ENCODE data around the gene KRT38.

KRT38 gene

DNA sequence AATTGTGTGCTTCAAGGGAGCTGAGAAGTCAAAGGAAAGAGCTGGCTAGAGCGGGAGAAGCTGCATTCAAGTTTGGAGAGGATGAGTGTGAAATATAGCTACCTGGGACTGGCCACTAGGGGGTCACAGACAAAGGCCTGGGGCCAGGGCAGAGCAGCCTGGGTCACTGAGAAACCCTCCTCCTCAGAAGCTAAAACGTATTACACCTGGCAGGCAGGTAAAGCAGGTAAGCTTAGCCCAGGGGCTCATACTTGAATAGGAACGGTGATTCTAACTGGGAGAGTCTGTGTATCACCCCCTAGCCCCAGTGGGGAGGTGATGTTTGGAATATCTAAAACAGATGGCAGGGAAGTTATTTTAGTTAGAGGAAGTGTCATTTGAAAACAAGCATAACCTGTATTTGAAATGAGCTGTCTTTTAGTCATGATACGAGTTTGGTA is 23.2 kb downstream of the KRT38 start:
- ATAC-seq (ENCODE audit: low read depth), result peak; percentile 47
- Histone ChIP-seq H3K4me3 (ENCODE audit: severe bottlenecking) (no peak overlapping the region), H3K9me3 (ENCODE audit: severe bottlenecking) (no peaks in the 10 kb centered on the region), H3K36me3 (ENCODE audit: low read depth) (no peaks in the 10 kb centered on the region), H3K4me1 (ENCODE audit: insufficient read depth, poor library complexity, severe bottlenecking) (peaks cover 41% of the 10 kb centered on the region), H3K27me3 (ENCODE audit: insufficient read depth, poor library complexity, severe bottlenecking) (no peaks in the 10 kb centered on the region), H3K27ac (ENCODE audit: poor library complexity, severe bottlenecking) (peak overlapping the region; percentile 82)
- TF ChIP-seq, protein P1, sequence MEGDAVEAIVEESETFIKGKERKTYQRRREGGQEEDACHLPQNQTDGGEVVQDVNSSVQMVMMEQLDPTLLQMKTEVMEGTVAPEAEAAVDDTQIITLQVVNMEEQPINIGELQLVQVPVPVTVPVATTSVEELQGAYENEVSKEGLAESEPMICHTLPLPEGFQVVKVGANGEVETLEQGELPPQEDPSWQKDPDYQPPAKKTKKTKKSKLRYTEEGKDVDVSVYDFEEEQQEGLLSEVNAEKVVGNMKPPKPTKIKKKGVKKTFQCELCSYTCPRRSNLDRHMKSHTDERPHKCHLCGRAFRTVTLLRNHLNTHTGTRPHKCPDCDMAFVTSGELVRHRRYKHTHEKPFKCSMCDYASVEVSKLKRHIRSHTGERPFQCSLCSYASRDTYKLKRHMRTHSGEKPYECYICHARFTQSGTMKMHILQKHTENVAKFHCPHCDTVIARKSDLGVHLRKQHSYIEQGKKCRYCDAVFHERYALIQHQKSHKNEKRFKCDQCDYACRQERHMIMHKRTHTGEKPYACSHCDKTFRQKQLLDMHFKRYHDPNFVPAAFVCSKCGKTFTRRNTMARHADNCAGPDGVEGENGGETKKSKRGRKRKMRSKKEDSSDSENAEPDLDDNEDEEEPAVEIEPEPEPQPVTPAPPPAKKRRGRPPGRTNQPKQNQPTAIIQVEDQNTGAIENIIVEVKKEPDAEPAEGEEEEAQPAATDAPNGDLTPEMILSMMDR (IDR thresholded peaks at IDR 0.05; ENCODE audit: poor library complexity, severe bottlenecking), result peak; percentile 70
- DNase-seq (ENCODE audit: low spot score), result no peak

DNA sequence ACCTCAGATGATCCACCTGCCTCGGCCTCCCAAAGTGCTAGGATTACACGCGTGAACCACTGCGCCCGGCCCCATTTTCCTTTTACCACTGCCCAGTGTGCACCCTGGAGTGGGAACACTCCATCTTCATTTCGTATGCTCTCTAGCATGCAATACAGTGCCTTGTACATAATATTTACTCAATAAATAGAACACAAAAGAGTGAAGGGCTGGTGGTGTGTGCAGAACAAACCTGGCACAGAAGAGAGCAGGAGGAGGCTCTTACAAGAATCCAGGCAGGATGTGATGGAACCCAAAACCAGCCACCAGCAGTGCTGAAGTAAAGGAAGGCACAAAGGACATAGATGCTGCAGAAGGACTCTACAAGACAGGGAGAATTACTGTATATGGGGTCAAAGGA is 23.7 kb downstream of the KRT38 start:
- no peak overlapping the region for H3K4me3 ChIP-seq (ENCODE audit: severe bottlenecking)
- TF ChIP-seq, protein P1 (IDR thresholded peaks at IDR 0.05; ENCODE audit: poor library complexity, severe bottlenecking), result no peak
- H3K9me3 ChIP-seq (ENCODE audit: severe bottlenecking), result no peaks in the 10 kb centered on the region
- no peak for DNase-seq (ENCODE audit: low spot score)
- H3K27me3 ChIP-seq (ENCODE audit: insufficient read depth, poor library complexity, severe bottlenecking), result no peaks in the 10 kb centered on the region
- H3K27ac ChIP-seq (ENCODE audit: poor library complexity, severe bottlenecking), result peak overlapping the region; percentile 82
- peaks cover 41% of the 10 kb centered on the region for H3K4me1 ChIP-seq (ENCODE audit: insufficient read depth, poor library complexity, severe bottlenecking)
- no peak for ATAC-seq (ENCODE audit: low read depth)
- no peaks in the 10 kb centered on the region for H3K36me3 ChIP-seq (ENCODE audit: low read depth)

DNA sequence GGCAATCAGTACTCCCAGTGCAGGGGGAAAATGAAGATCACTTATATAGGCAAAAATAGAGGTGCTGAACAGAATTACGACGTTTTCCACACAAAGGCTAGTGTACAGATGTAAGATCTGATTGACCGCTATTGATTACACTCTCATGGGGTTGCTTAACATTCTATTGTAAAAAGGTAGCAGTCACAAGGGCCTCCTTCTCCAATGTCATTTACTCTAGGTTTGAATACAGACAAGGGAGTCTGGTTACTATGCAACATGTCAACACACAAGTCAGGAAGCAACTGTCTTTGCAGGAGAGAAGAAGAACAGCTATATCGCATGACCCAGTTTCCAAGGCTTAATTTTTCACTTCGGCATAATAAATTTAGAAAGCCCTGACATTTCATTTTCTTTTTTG is 24.3 kb downstream of the KRT38 start:
- Histone ChIP-seq H3K27me3 (ENCODE audit: insufficient read depth, poor library complexity, severe bottlenecking) (no peaks in the 10 kb centered on the region), H3K4me1 (ENCODE audit: insufficient read depth, poor library complexity, severe bottlenecking) (peaks cover 40% of the 10 kb centered on the region), H3K27ac (ENCODE audit: poor library complexity, severe bottlenecking) (no peak overlapping the region), H3K9me3 (ENCODE audit: severe bottlenecking) (no peaks in the 10 kb centered on the region), H3K4me3 (ENCODE audit: severe bottlenecking) (no peak overlapping the region), H3K36me3 (ENCODE audit: low read depth) (no peaks in the 10 kb centered on the region)
- ATAC-seq (ENCODE audit: low read depth) (no peak), DNase-seq (ENCODE audit: low spot score) (no peak)
- TF ChIP-seq, protein P1 (IDR thresholded peaks at IDR 0.05; ENCODE audit: poor library complexity, severe bottlenecking), result no peak

DNA sequence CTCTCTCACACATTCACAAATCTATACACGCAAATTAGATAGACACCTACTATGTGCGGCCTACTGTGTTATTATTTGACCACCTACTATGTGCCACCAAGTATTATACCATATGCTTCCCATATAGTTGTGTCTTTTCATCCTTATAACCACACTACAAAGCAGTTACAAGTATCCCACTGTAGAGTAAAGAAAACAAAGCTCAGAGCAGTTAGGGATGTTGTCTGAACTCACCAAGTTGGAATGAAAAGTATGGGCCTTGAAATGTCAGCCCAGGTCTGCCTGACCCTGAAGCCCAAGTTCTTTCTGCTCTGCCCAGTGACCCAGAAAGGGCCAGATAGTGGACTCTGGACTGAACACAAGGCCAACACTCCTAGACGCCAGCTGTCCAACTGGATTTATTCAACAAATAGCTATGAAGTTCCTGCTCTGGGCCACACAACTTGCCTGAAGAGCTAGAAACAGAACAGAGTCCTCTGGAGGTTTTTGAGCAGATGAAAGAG is 24.9 kb downstream of the KRT38 start:
- Histone ChIP-seq H3K36me3 (ENCODE audit: low read depth) (no peaks in the 10 kb centered on the region), H3K27ac (ENCODE audit: poor library complexity, severe bottlenecking) (no peak overlapping the region), H3K4me3 (ENCODE audit: severe bottlenecking) (no peak overlapping the region), H3K27me3 (ENCODE audit: insufficient read depth, poor library complexity, severe bottlenecking) (no peaks in the 10 kb centered on the region), H3K4me1 (ENCODE audit: insufficient read depth, poor library complexity, severe bottlenecking) (peaks cover 34% of the 10 kb centered on the region), H3K9me3 (ENCODE audit: severe bottlenecking) (no peaks in the 10 kb centered on the region)
- TF ChIP-seq, protein P1 (IDR thresholded peaks at IDR 0.05; ENCODE audit: poor library complexity, severe bottlenecking), result no peak
- ATAC-seq (ENCODE audit: low read depth) (no peak), DNase-seq (ENCODE audit: low spot score) (no peak)

DNA sequence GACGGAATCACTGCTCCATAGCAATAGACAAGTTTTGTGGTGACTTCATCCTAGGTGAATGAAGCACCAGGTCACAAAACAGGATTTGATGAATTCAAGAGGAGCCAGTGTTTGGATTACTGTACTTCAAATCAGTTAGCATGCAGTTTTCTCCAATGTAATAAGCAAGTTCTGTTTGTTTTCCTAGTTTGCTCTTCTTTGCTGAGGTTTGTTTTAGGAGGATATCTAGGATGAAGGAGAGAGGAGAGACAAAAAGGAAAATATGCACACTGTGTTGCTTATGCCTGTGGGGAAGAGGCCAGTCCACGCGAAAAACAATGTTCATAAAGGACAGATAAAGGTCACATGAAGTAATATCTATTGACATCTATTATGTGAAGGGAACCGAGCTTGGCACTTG is 25.4 kb downstream of the KRT38 start:
- TF ChIP-seq, protein P1 (IDR thresholded peaks at IDR 0.05; ENCODE audit: poor library complexity, severe bottlenecking), result no peak
- no peaks in the 10 kb centered on the region for H3K9me3 ChIP-seq (ENCODE audit: severe bottlenecking)
- no peaks in the 10 kb centered on the region for H3K27me3 ChIP-seq (ENCODE audit: insufficient read depth, poor library complexity, severe bottlenecking)
- H3K4me1 ChIP-seq (ENCODE audit: insufficient read depth, poor library complexity, severe bottlenecking), result peaks cover 29% of the 10 kb centered on the region
- no peak overlapping the region for H3K4me3 ChIP-seq (ENCODE audit: severe bottlenecking)
- H3K27ac ChIP-seq (ENCODE audit: poor library complexity, severe bottlenecking), result no peak overlapping the region
- ATAC-seq (ENCODE audit: low read depth) (no peak), DNase-seq (ENCODE audit: low spot score) (no peak)
- no peaks in the 10 kb centered on the region for H3K36me3 ChIP-seq (ENCODE audit: low read depth)
